Right atrium auricular region (tissue), 2 donors: ENCODE measurements around the gene MGAT3. TPM values are rescaled to one million over a fixed set of nuclear protein-coding genes. Genes with fewer than 3 reads are reported as not detected.
A peak's percentile ranks its signal among the peaks of the same experiment; 100 is the strongest.

Experiments
- DNase-seq: peaks from one replicate; pipeline ENCODE4 v3.0.0-alpha.2; 2019; ENCODE audit warnings: low spot score
- H3K27ac ChIP-seq, 2 donors: fragments of 200-600 bp; sonication (generic); 1 replicate in 1 of 2; 2 replicates in 1 of 2; pipeline ENCODE4 v1.5.1; 2016 to 2019
- H3K27me3 ChIP-seq, 2 donors: fragments of 200-600 bp; sonication (generic); one replicate each; pipeline versions ENCODE4 v1.5.1 to v1.6.0; 2017 to 2019
- H3K36me3 ChIP-seq: fragments of 200-600 bp; sonication (generic); one replicate; pipeline ENCODE4 v1.5.1; 2016
- H3K4me1 ChIP-seq, 2 donors: fragments of 200-600 bp; sonication (generic); one replicate each; pipeline versions ENCODE4 v1.5.1 to v1.6.0; 2017 to 2019
- H3K4me3 ChIP-seq, 2 donors: fragments of 200-600 bp; sonication (generic); 1 replicate in 1 of 2; 2 replicates in 1 of 2; pipeline ENCODE4 v1.5.1; 2017 to 2019; ENCODE audit warnings: mild to moderate bottlenecking in 1 of 2, moderate library complexity in 1 of 2
- H3K9me3 ChIP-seq, 2 donors: fragments of 200-600 bp; sonication (generic); one replicate each; pipeline ENCODE4 v1.5.1; 2019
- total RNA-seq, 2 donors: library from RNA; depleted of rRNA; stranded (reverse); fragments of >200 nt; gene quantifications; one replicate each; pipeline ENCODE4 v1.1.0, GENCODE V29; 2016
- TF ChIP-seq, protein P1 (sequence below), 2 donors: fragments of 200-600 bp; sonication (generic); IDR thresholded peaks; one replicate each; pipeline ENCODE4 v1.5.1; 2019; ENCODE audit warnings: antibody characterized with exemption in 2 of 2

MGAT3 gene
- total RNA-seq, 2 donors from 2014 or later = 2.9 to 11.3 TPM

GRCh38 chr22:39414377-39414776 is 42.4 kb upstream of the MGAT3 start:
- H3K9me3 ChIP-seq = no peaks in the 10 kb centered on the region
- H3K4me3 ChIP-seq = no peak overlapping the region
- TF ChIP-seq, protein P1, sequence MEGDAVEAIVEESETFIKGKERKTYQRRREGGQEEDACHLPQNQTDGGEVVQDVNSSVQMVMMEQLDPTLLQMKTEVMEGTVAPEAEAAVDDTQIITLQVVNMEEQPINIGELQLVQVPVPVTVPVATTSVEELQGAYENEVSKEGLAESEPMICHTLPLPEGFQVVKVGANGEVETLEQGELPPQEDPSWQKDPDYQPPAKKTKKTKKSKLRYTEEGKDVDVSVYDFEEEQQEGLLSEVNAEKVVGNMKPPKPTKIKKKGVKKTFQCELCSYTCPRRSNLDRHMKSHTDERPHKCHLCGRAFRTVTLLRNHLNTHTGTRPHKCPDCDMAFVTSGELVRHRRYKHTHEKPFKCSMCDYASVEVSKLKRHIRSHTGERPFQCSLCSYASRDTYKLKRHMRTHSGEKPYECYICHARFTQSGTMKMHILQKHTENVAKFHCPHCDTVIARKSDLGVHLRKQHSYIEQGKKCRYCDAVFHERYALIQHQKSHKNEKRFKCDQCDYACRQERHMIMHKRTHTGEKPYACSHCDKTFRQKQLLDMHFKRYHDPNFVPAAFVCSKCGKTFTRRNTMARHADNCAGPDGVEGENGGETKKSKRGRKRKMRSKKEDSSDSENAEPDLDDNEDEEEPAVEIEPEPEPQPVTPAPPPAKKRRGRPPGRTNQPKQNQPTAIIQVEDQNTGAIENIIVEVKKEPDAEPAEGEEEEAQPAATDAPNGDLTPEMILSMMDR (IDR thresholded peaks at IDR 0.05) = no peak
- peaks cover 0 to 26% of the 10 kb centered on the region in 2 donors for H3K4me1 ChIP-seq
- H3K27me3 ChIP-seq = no peaks in the 10 kb centered on the region
- no peak for DNase-seq
- H3K36me3 ChIP-seq = peaks cover 39% of the 10 kb centered on the region
- peak overlapping the region in 1 of 2 donors; percentile 54 for H3K27ac ChIP-seq

- peaks cover 0 to 26% of the 10 kb centered on the region in 2 donors for H3K4me1 ChIP-seq
- TF ChIP-seq, protein P1 (IDR thresholded peaks at IDR 0.05) = no peak
- H3K27ac ChIP-seq = peak overlapping the region; percentile 37 to 54
- H3K9me3 ChIP-seq = no peaks in the 10 kb centered on the region
- H3K27me3 ChIP-seq = no peaks in the 10 kb centered on the region
- no peak overlapping the region for H3K4me3 ChIP-seq
- DNase-seq = no peak
- H3K36me3 ChIP-seq = peaks cover 44% of the 10 kb centered on the region
Measured at GRCh38 chr22:39414886-39415285, 41.9 kb upstream of the MGAT3 start.

DNA sequence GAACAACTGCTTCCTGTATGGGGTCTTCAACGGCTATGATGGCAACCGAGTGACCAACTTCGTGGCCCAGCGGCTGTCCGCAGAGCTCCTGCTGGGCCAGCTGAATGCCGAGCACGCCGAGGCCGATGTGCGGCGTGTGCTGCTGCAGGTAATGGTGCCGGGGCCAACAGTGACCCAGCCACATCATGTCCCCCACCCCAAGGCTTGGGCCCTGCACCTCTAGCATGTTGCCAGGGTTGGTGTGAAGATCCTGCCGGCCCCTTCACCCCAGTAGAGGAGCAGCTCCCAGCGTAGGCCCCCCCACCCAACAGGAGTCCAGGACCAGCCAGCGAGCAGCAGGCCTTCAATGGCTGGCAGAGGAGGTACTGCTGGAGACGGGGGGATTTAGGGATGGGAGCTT is 41.3 kb upstream of the MGAT3 start:
- H3K36me3 ChIP-seq = peaks cover 50% of the 10 kb centered on the region
- H3K27me3 ChIP-seq = no peaks in the 10 kb centered on the region
- no peak overlapping the region for H3K4me3 ChIP-seq
- H3K4me1 ChIP-seq = peaks cover 0 to 26% of the 10 kb centered on the region in 2 donors
- H3K9me3 ChIP-seq = no peaks in the 10 kb centered on the region
- peak overlapping the region; percentile 37 to 54 for H3K27ac ChIP-seq
- TF ChIP-seq, protein P1 (IDR thresholded peaks at IDR 0.05) = no peak
- no peak for DNase-seq

DNA sequence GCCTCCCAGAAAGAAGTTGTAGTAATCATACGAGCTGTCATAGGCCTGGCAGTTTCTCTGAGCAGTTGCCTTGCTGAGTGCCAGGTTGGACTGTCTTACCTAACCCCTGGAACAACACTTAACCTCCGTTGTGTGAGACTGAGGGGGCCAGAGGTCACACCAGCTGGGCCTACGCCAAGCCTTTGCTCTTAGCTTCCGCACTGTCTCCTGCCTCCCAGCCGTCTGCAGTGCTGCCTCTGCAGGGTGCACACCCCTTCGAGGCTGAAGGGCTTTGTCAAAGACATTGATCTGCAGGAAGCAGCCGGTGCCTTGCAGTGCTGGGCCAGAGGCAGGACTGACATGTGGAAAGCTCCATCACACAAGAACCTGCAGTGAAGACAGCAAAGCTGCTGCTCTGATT is 40.5 kb upstream of the MGAT3 start:
- Histone ChIP-seq H3K27ac (peak overlapping the region in 1 of 2 donors; percentile 54), H3K4me3 (no peak overlapping the region), H3K4me1 (peaks cover 0 to 26% of the 10 kb centered on the region in 2 donors), H3K36me3 (peaks cover 57% of the 10 kb centered on the region), H3K9me3 (no peaks in the 10 kb centered on the region), H3K27me3 (no peaks in the 10 kb centered on the region)
- DNase-seq = no peak
- TF ChIP-seq, protein P1 (IDR thresholded peaks at IDR 0.05) = no peak

GRCh38 chr22:39417641-39418040 is 39.2 kb upstream of the MGAT3 start:
- no peak for DNase-seq
- Histone ChIP-seq H3K4me1 (peaks cover 0 to 26% of the 10 kb centered on the region in 2 donors), H3K4me3 (no peak overlapping the region), H3K27ac (no peak overlapping the region), H3K36me3 (peaks cover 67% of the 10 kb centered on the region), H3K9me3 (no peaks in the 10 kb centered on the region), H3K27me3 (no peaks in the 10 kb centered on the region)
- TF ChIP-seq, protein P1 (IDR thresholded peaks at IDR 0.05) = no peak

- H3K27ac ChIP-seq = no peak overlapping the region
- H3K9me3 ChIP-seq = no peaks in the 10 kb centered on the region
- peaks cover 0 to 26% of the 10 kb centered on the region in 2 donors for H3K4me1 ChIP-seq
- no peak overlapping the region for H3K4me3 ChIP-seq
- DNase-seq = no peak
- H3K27me3 ChIP-seq = no peaks in the 10 kb centered on the region
- TF ChIP-seq, protein P1 (IDR thresholded peaks at IDR 0.05) = no peak
- peaks cover 67% of the 10 kb centered on the region for H3K36me3 ChIP-seq
Measured at GRCh38 chr22:39418696-39419095, 38.1 kb upstream of the MGAT3 start.
